B cell (primary cell): Measurements from ENCODE around the gene CEP112. TPM values are rescaled to one million over a fixed set of nuclear protein-coding genes. Genes with fewer than 3 reads are reported as not detected.

ENCODE experiments used
- ATAC-seq: fragments of 200-7000 bp; cut with Tn5 transposase; one replicate; pipeline ENCODE4 v1.10.0; 2021; ENCODE audit warnings: low read depth, mild to moderate bottlenecking, moderate number of reproducible peaks, moderate library complexity
- CTCF ChIA-PET: fragments of 350-600 bp; sonication (Branson Sonifier 250); formaldehyde crosslinking; loops from one replicate; lab custom pipeline; 2021; ENCODE audit warnings: antibody characterized with exemption, inconsistent platforms; lab: Charles Lee
- POLR2A ChIA-PET: fragments of 350-600 bp; sonication (Branson Sonifier 250); formaldehyde crosslinking; loops from one replicate; lab custom pipeline; 2021; ENCODE audit warnings: antibody characterized with exemption; lab: Charles Lee
- DNase-seq: peaks from one replicate; pipeline ENCODE4 v3.0.0; 2013
- H2AFZ ChIP-seq: 2 replicates; pipeline ENCODE4 v1.6.1; 2012; ENCODE audit warnings: mild to moderate bottlenecking, low read depth, low read length; ENCODE audit not compliant: insufficient read depth, poor library complexity, severe bottlenecking
- H3K27ac ChIP-seq, 2 donors: 1 replicate in 1 of 2; 2 replicates in 1 of 2; pipeline ENCODE4 v1.5.1; 2012 to 2013; ENCODE audit warnings: low read length in 2 of 2, mild to moderate bottlenecking in 2 of 2, moderate library complexity in 1 of 2
- H3K27me3 ChIP-seq, 4 experiments: fragments of 200-600 bp in 1 of 4; sonication (generic) in 1 of 4; replicated peaks in 1 of 4; 1 replicate in 2 of 4; 2 replicates in 2 of 4; pipeline versions ENCODE4 v1.6.1 to v1.7.0; 2013 to 2016; ENCODE audit warnings: low read length in 3 of 4, mild to moderate bottlenecking in 2 of 4, mixed read lengths in 1 of 4, moderate library complexity in 1 of 4; ENCODE audit not compliant: insufficient read depth in 4 of 4, control insufficient read depth in 3 of 4; ENCODE audit errors: control extremely low read depth in 1 of 4
- H3K36me3 ChIP-seq, 2 experiments: replicated peaks in 1 of 2; 1 replicate in 1 of 2; 2 replicates in 1 of 2; pipeline versions ENCODE4 v1.6.1 to v1.7.1; 2013; ENCODE audit warnings: low read length in 1 of 2; ENCODE audit not compliant: insufficient read depth in 2 of 2, control insufficient read depth in 1 of 2; ENCODE audit errors: control extremely low read depth in 1 of 2, extremely low read depth in 1 of 2
- H3K4me1 ChIP-seq, 2 donors: fragments of 200-600 bp in 1 of 2; sonication (generic) in 1 of 2; 1 replicate in 1 of 2; 2 replicates in 1 of 2; pipeline versions ENCODE4 v1.5.1 to v1.6.1; 2013 to 2017; ENCODE audit warnings: low read length in 2 of 2; ENCODE audit not compliant: control insufficient read depth in 2 of 2, insufficient read depth in 2 of 2
- H3K4me2 ChIP-seq: replicated peaks from 2 replicates; pipeline ENCODE3; 2012; ENCODE audit warnings: mild to moderate bottlenecking, low read depth, low read length; ENCODE audit not compliant: poor library complexity, severe bottlenecking
- H3K4me3 ChIP-seq, 5 experiments: fragments of 200-600 bp in 1 of 5; sonication (generic) in 1 of 5; 1 replicate in 3 of 5; 2 replicates in 2 of 5; pipeline versions ENCODE4 v1.5.1 to v1.7.0; 2011 to 2016; ENCODE audit warnings: low read length in 4 of 5, mild to moderate bottlenecking in 4 of 5, low read depth in 2 of 5, control low read depth in 1 of 5, moderate library complexity in 1 of 5; ENCODE audit not compliant: insufficient read depth in 1 of 5; ENCODE audit errors: control extremely low read depth in 1 of 5, extremely low read depth in 1 of 5
- H3K79me2 ChIP-seq: fragments of 200-600 bp; sonication (generic); one replicate; pipeline ENCODE4 v1.6.0; 2016; ENCODE audit warnings: low read length; ENCODE audit not compliant: control insufficient read depth, insufficient read depth
- H3K9ac ChIP-seq: fragments of 200-600 bp; sonication (generic); 2 replicates; pipeline ENCODE4 v1.6.1; 2017; ENCODE audit warnings: mild to moderate bottlenecking, low read length, moderate library complexity
- H3K9me3 ChIP-seq, 3 donors: one replicate each; pipeline versions ENCODE4 v1.6.1 to v1.7.1; 2013; ENCODE audit warnings: low read length in 2 of 3; ENCODE audit not compliant: control insufficient read depth in 2 of 3, insufficient read depth in 1 of 3; ENCODE audit errors: control extremely low read depth in 1 of 3
- H4K20me1 ChIP-seq: 2 replicates; pipeline ENCODE4 v1.6.0; 2012; ENCODE audit warnings: mild to moderate bottlenecking, low read length; ENCODE audit not compliant: insufficient read depth, control insufficient read depth, poor library complexity, severe bottlenecking
- H3K27ac Mint-ChIP-seq: one replicate; pipeline ENCODE4 v1.8.0; 2021; ENCODE audit warnings: mixed read lengths
- H3K27me3 Mint-ChIP-seq: one replicate; pipeline ENCODE4 v1.8.0; 2021; ENCODE audit warnings: mixed read lengths
- H3K4me1 Mint-ChIP-seq: one replicate; pipeline ENCODE4 v1.8.0; 2021; ENCODE audit warnings: mixed read lengths
- H3K4me3 Mint-ChIP-seq: one replicate; pipeline ENCODE4 v1.8.0; 2021; ENCODE audit warnings: mixed read lengths
- H3K9me3 Mint-ChIP-seq: one replicate; pipeline ENCODE4 v1.8.0; 2022; ENCODE audit warnings: mixed read lengths; ENCODE audit not compliant: insufficient read depth
- CTCF ChIP-seq: fragments of 200-600 bp; IDR thresholded peaks from one replicate; pipeline ENCODE4 v1.8.0; 2022; ENCODE audit warnings: antibody characterized with exemption, mild to moderate bottlenecking
- EZH2 ChIP-seq: IDR thresholded peaks from 2 replicates; pipeline ENCODE4 v1.6.1; 2012; ENCODE audit warnings: borderline replicate concordance, low read depth, mild to moderate bottlenecking, moderate library complexity, low read length; ENCODE audit not compliant: insufficient read depth, poor library complexity, severe bottlenecking
- WGBS: methylation state at CpG from one replicate; pipeline ENCODE4 v1.1.5; 2013; ENCODE audit warnings: missing lambda C conversion rate; ENCODE audit not compliant: insufficient coverage; 5-methylcytosine and 5-hydroxymethylcytosine counted together
- intact Hi-C: fragments of 100-400 bp; cut with micrococcal nuclease; formaldehyde crosslinking; loops from one replicate; pipeline ENCODE4 v1.10.0; 2022
- polyA plus RNA-seq: library from polyadenylated mRNA; depleted of rRNA; stranded (reverse); fragments of >200 nt; gene quantifications from 2 replicates; pipeline ENCODE4 v1.2.3, GENCODE V29; 2012
- total RNA-seq, 2 donors: library from RNA; stranded (reverse); fragments of 120-200 nt in 1 of 2; gene quantifications; 1 replicate in 1 of 2; 2 replicates in 1 of 2; pipeline versions ENCODE4 v1.2.3 to v1.2.4, GENCODE V29; 2013 to 2022

CEP112 gene
- total and polyA plus RNA-seq, 2 donors (not counting 1 experiment from before 2014, with no cell fraction given), result 0.57 to 4.6 TPM

- ChIA-PET CTCF (no interaction called here), POLR2A (no interaction called here)
- H3K9ac ChIP-seq, result no peak overlapping the region
- no peaks in the 10 kb centered on the region for H4K20me1 ChIP-seq
- DNase-seq (no peak), ATAC-seq (no peak)
- H3K4me1 ChIP-seq, result peaks cover 0 to 3% of the 10 kb centered on the region in 2 donors
- H3K4me2 ChIP-seq, result no peak overlapping the region
- H3K27me3 ChIP-seq, result peaks cover 0 to 10% (median 4%) of the 10 kb centered on the region in 4 experiments
- no peaks in the 10 kb centered on the region for H3K9me3 ChIP-seq
- H3K4me3 ChIP-seq, result no peak overlapping the region
- no peaks in the 10 kb centered on the region for H3K36me3 ChIP-seq
- H3K27ac ChIP-seq, result no peak overlapping the region
- Mint-ChIP-seq H3K27me3 (peaks cover 33% of the 10 kb centered on the region), H3K9me3 (no peaks in the 10 kb centered on the region), H3K4me3 (no peak overlapping the region), H3K4me1 (peaks cover 6% of the 10 kb centered on the region), H3K27ac (no peak overlapping the region)
- intact Hi-C loops, result no loop called here
- 78% methylated on average over 2 of the region's 4 CpGs for WGBS
- TF ChIP-seq CTCF (no peak), EZH2 (no peak)
- H2AFZ ChIP-seq, result no peak overlapping the region
- H3K79me2 ChIP-seq, result no peaks in the 10 kb centered on the region
Observed at GRCh38 chr17:65595071-65595656, 596.8 kb downstream of the CEP112 start.
